ENCODE measurements around the gene B2M.
"Not testable (repeated sequence)": the region's sequence is repeated elsewhere in the genome, so short reads cannot be mapped to it uniquely, and the experiment has no call there.

Gene B2M

DNA sequence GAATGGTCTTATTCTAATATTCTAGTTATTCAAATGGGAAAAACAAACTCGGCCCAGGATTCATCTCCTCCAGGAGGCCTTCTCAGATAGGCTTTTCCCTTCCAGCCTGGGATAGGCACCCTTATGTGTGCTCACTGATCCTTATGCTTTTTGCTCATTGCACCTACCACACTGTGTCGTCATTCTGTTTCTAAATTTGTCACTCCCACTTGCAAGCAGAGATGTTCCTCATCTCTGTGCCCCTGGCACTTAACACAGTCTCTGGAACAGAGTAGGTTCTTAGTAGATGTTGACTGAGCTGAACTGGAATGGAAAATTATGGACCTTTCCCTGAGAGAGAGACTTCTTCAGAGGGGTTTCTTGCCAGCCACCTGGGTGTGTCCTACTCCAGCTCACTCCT lies 29.1 kb upstream of the B2M start:
- WGBS (ENCODE audit: insufficient coverage), result 81% methylated on average over 2 of the region's 2 CpGs
- no peak overlapping the region for H3K4me3 ChIP-seq (ENCODE audit: control insufficient read depth in 1 of 7, extremely low read depth in 1 of 7, insufficient read depth in 4 of 7, low read depth in 2 of 7, low read length in 6 of 7)
- no peaks in the 10 kb centered on the region for H3K36me3 ChIP-seq (ENCODE audit: control insufficient read depth in 4 of 4, insufficient read depth in 4 of 4, low read length in 3 of 4)
- H3K27ac ChIP-seq (ENCODE audit: insufficient read depth in 1 of 2, low read depth in 1 of 2, low read length in 2 of 2, poor library complexity in 1 of 2, severe bottlenecking in 2 of 2), result no peak overlapping the region
- ChIA-PET POLR2A (interaction anchor here (0.6 kb wide), 1 partner anchor 44 kb away, joined by 3 read pairs; no protein-coding TSS in a partner anchor), CTCF (interaction anchor here (0.5 to 4.8 kb wide), 6 partner anchors 10 to 47 kb away, joined by 3 to 21 read pairs (median 3); partner anchors contain the start of gene SPG11)
- H3K27me3 ChIP-seq (replicated peaks in 2 of 5; ENCODE audit: control insufficient read depth in 4 of 5, insufficient read depth in 5 of 5, low read length in 4 of 5), result no peaks in the 10 kb centered on the region
- no peak for DNase-seq
- H3K4me1 ChIP-seq (ENCODE audit: control extremely low read depth in 1 of 4, control insufficient read depth in 4 of 4, insufficient read depth in 4 of 4, low read length in 3 of 4), result peaks cover 5 to 29% (median 26%) of the 10 kb centered on the region in 4 experiments
- H3K9me3 ChIP-seq (ENCODE audit: control extremely low read depth in 1 of 5, control insufficient read depth in 4 of 5, insufficient read depth in 2 of 5, low read depth in 1 of 5, low read length in 4 of 5), result no peaks in the 10 kb centered on the region

GRCh38 chr15:44682809-44683682 lies 28.3 kb upstream of the B2M start:
- H3K27ac ChIP-seq (ENCODE audit: insufficient read depth in 1 of 2, low read depth in 1 of 2, low read length in 2 of 2, poor library complexity in 1 of 2, severe bottlenecking in 2 of 2), result peak overlapping the region in 1 of 2 experiments; percentile 61
- CTCF ChIA-PET, result interaction anchor here (0.9 to 4.8 kb wide), 6 partner anchors 11 to 54 kb away, joined by 3 to 21 read pairs (median 4); partner anchors contain the start of genes SPG11 and TRIM69
- POLR2A ChIA-PET; H3K36me3 ChIP-seq (ENCODE audit: control insufficient read depth in 4 of 4, insufficient read depth in 4 of 4, low read length in 3 of 4); H3K9me3 ChIP-seq (ENCODE audit: control extremely low read depth in 1 of 5, control insufficient read depth in 4 of 5, insufficient read depth in 2 of 5, low read depth in 1 of 5, low read length in 4 of 5); H3K4me3 ChIP-seq (ENCODE audit: control insufficient read depth in 1 of 7, extremely low read depth in 1 of 7, insufficient read depth in 4 of 7, low read depth in 2 of 7, low read length in 6 of 7); H3K27me3 ChIP-seq (replicated peaks in 2 of 5; ENCODE audit: control insufficient read depth in 4 of 5, insufficient read depth in 5 of 5, low read length in 4 of 5): not testable (repeated sequence)
- peaks cover 3 to 21% (median 17%) of the 10 kb centered on the region in 4 experiments for H3K4me1 ChIP-seq (ENCODE audit: control extremely low read depth in 1 of 4, control insufficient read depth in 4 of 4, insufficient read depth in 4 of 4, low read length in 3 of 4)
- 93% methylated on average over 3 of the region's 8 CpGs for WGBS (ENCODE audit: insufficient coverage)
- DNase-seq, result peak; percentile 30 to 83 (median 74)

DNA sequence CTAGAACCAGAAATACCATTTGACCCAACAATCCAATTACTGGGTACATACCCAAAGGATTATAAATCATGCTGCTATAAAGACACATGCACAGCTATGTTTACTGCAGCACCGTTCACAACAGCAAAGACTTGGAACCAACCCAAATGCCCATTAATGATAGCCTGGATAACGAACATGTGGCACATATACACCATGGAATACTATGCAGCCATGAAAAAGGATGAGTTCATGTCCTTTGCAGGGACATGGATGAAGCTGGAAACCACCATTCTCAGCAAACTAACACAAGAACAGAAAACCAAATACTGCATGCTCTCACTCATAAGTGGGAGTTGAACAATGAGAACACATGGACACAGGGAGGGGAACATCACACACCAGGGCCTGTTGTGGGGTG lies 22.0 kb upstream of the B2M start:
- POLR2A ChIA-PET; H3K36me3 ChIP-seq (ENCODE audit: control insufficient read depth in 4 of 4, insufficient read depth in 4 of 4, low read length in 3 of 4); H3K27me3 ChIP-seq (replicated peaks in 2 of 5; ENCODE audit: control insufficient read depth in 4 of 5, insufficient read depth in 5 of 5, low read length in 4 of 5); H3K9me3 ChIP-seq (ENCODE audit: control extremely low read depth in 1 of 5, control insufficient read depth in 4 of 5, insufficient read depth in 2 of 5, low read depth in 1 of 5, low read length in 4 of 5); H3K4me1 ChIP-seq (ENCODE audit: control extremely low read depth in 1 of 4, control insufficient read depth in 4 of 4, insufficient read depth in 4 of 4, low read length in 3 of 4); H3K27ac ChIP-seq (ENCODE audit: insufficient read depth in 1 of 2, low read depth in 1 of 2, low read length in 2 of 2, poor library complexity in 1 of 2, severe bottlenecking in 2 of 2); H3K4me3 ChIP-seq (ENCODE audit: control insufficient read depth in 1 of 7, extremely low read depth in 1 of 7, insufficient read depth in 4 of 7, low read depth in 2 of 7, low read length in 6 of 7); CTCF ChIA-PET; DNase-seq: not testable (repeated sequence)
- no CpG with 5 or more reads among the region's 2 CpGs for WGBS (ENCODE audit: insufficient coverage)

DNA sequence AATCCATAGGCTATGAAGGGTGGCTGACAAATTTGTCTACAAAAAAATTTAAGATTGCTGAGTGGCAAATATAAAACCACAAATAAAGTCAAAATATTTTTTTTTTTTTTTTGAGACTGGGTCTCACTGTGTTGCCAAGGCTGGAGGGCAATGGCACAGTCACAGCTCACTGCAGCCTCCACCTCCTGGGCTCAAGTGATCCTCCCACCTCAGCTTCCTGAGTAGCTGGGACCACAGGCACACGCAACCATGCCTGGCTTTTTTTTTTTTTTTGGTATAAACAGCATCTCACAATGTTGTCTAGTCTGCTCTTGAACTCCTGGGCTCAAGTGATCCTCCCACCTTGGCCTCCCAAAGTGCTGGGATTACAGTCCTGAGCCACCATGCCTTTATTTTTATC lies 21.1 kb upstream of the B2M start:
- not testable (repeated sequence) for H3K27ac ChIP-seq (ENCODE audit: insufficient read depth in 1 of 2, low read depth in 1 of 2, low read length in 2 of 2, poor library complexity in 1 of 2, severe bottlenecking in 2 of 2); H3K4me3 ChIP-seq (ENCODE audit: control insufficient read depth in 1 of 7, extremely low read depth in 1 of 7, insufficient read depth in 4 of 7, low read depth in 2 of 7, low read length in 6 of 7); H3K9me3 ChIP-seq (ENCODE audit: control extremely low read depth in 1 of 5, control insufficient read depth in 4 of 5, insufficient read depth in 2 of 5, low read depth in 1 of 5, low read length in 4 of 5); H3K4me1 ChIP-seq (ENCODE audit: control extremely low read depth in 1 of 4, control insufficient read depth in 4 of 4, insufficient read depth in 4 of 4, low read length in 3 of 4); H3K27me3 ChIP-seq (replicated peaks in 2 of 5; ENCODE audit: control insufficient read depth in 4 of 5, insufficient read depth in 5 of 5, low read length in 4 of 5); H3K36me3 ChIP-seq (ENCODE audit: control insufficient read depth in 4 of 4, insufficient read depth in 4 of 4, low read length in 3 of 4)
- 14% methylated on average over 1 of the region's 1 CpG for WGBS (ENCODE audit: insufficient coverage)
- peak in 2 of 3 donors; percentile 28 to 53 for DNase-seq
- ChIA-PET POLR2A (interaction anchor here (0.6 kb wide), 3 partner anchors 27 to 328 kb away, joined by 3 to 7 read pairs (median 4); no protein-coding TSS in a partner anchor), CTCF (interaction anchor here (0.5 to 1.8 kb wide), 4 partner anchors 21 to 916 kb away, joined by 3 to 5 read pairs (median 4); partner anchors contain the start of genes PATL2 and SPG11)

- DNase-seq, result no peak
- Histone ChIP-seq H3K27me3 (replicated peaks in 2 of 5; ENCODE audit: control insufficient read depth in 4 of 5, insufficient read depth in 5 of 5, low read length in 4 of 5) (no peaks in the 10 kb centered on the region), H3K4me3 (ENCODE audit: control insufficient read depth in 1 of 7, extremely low read depth in 1 of 7, insufficient read depth in 4 of 7, low read depth in 2 of 7, low read length in 6 of 7) (no peak overlapping the region), H3K36me3 (ENCODE audit: control insufficient read depth in 4 of 4, insufficient read depth in 4 of 4, low read length in 3 of 4) (no peaks in the 10 kb centered on the region), H3K27ac (ENCODE audit: insufficient read depth in 1 of 2, low read depth in 1 of 2, low read length in 2 of 2, poor library complexity in 1 of 2, severe bottlenecking in 2 of 2) (no peak overlapping the region), H3K4me1 (ENCODE audit: control extremely low read depth in 1 of 4, control insufficient read depth in 4 of 4, insufficient read depth in 4 of 4, low read length in 3 of 4) (no peaks in the 10 kb centered on the region), H3K9me3 (ENCODE audit: control extremely low read depth in 1 of 5, control insufficient read depth in 4 of 5, insufficient read depth in 2 of 5, low read depth in 1 of 5, low read length in 4 of 5) (no peaks in the 10 kb centered on the region)
- 100% methylated on average over 1 of the region's 1 CpG for WGBS (ENCODE audit: insufficient coverage)
- ChIA-PET CTCF (interaction anchor here (1.1 to 1.5 kb wide), 4 partner anchors 13 to 46 kb away, joined by 3 to 5 read pairs (median 4); partner anchors contain the start of gene SPG11), POLR2A (no interaction called here)
These were observed 18.7 kb upstream of the B2M start for GRCh38 chr15:44692659-44693058.

DNA sequence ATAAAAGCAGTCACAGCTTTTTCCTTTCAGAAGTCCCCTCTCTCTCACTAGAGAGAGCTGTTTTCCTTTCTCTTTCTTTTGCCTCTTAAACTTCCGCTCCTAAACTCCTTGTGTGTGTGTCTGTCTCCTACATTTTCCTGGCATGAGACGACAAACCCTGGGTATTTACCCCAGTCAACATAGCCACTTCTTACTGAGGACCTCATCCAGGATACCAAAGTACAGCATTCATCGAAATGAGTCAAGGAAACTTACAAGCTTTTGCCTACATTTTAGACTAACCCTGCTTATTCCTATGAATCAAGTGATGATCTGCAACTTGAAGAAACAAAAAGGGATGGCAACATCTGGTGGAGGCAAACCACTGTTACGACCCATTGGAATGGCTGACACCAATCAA lies 16.9 kb upstream of the B2M start:
- WGBS (ENCODE audit: insufficient coverage), result 95% methylated on average over 4 of the region's 4 CpGs
- Histone ChIP-seq H3K4me3 (ENCODE audit: control insufficient read depth in 1 of 7, extremely low read depth in 1 of 7, insufficient read depth in 4 of 7, low read depth in 2 of 7, low read length in 6 of 7) (no peak overlapping the region), H3K4me1 (ENCODE audit: control extremely low read depth in 1 of 4, control insufficient read depth in 4 of 4, insufficient read depth in 4 of 4, low read length in 3 of 4) (no peaks in the 10 kb centered on the region), H3K27ac (ENCODE audit: insufficient read depth in 1 of 2, low read depth in 1 of 2, low read length in 2 of 2, poor library complexity in 1 of 2, severe bottlenecking in 2 of 2) (no peak overlapping the region), H3K9me3 (ENCODE audit: control extremely low read depth in 1 of 5, control insufficient read depth in 4 of 5, insufficient read depth in 2 of 5, low read depth in 1 of 5, low read length in 4 of 5) (no peaks in the 10 kb centered on the region), H3K27me3 (replicated peaks in 2 of 5; ENCODE audit: control insufficient read depth in 4 of 5, insufficient read depth in 5 of 5, low read length in 4 of 5) (no peaks in the 10 kb centered on the region), H3K36me3 (ENCODE audit: control insufficient read depth in 4 of 4, insufficient read depth in 4 of 4, low read length in 3 of 4) (no peaks in the 10 kb centered on the region)
- ChIA-PET CTCF (no interaction called here), POLR2A (no interaction called here)
- no peak for DNase-seq

DNA sequence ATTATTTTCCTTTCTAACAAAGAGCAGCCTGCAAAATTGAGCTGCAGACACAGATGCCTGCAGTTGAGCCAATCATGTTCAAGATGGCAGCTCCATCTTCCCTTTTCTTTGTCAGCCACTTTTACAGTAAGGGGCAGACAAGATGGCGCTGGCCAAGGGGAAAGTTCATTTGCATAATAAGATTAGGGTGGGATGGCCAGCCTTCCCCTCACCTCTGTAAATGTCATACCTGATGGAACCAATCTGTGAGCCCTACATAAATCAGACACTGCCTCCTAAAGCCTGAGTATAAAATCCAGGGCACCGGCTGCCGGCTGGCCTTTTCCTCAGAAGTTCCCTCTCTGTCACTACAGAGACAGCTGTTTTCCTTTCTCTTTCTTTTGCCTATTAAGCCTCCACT lies 16.0 kb upstream of the B2M start:
- no peaks in the 10 kb centered on the region for H3K36me3 ChIP-seq (ENCODE audit: control insufficient read depth in 4 of 4, insufficient read depth in 4 of 4, low read length in 3 of 4)
- H3K27me3 ChIP-seq (replicated peaks in 2 of 5; ENCODE audit: control insufficient read depth in 4 of 5, insufficient read depth in 5 of 5, low read length in 4 of 5), result no peaks in the 10 kb centered on the region
- H3K4me1 ChIP-seq (ENCODE audit: control extremely low read depth in 1 of 4, control insufficient read depth in 4 of 4, insufficient read depth in 4 of 4, low read length in 3 of 4), result no peaks in the 10 kb centered on the region
- H3K9me3 ChIP-seq (ENCODE audit: control extremely low read depth in 1 of 5, control insufficient read depth in 4 of 5, insufficient read depth in 2 of 5, low read depth in 1 of 5, low read length in 4 of 5), result peaks cover 0 to 2% (median 0%) of the 10 kb centered on the region in 5 experiments
- WGBS (ENCODE audit: insufficient coverage), result 83% methylated on average over 2 of the region's 3 CpGs
- no peak overlapping the region for H3K4me3 ChIP-seq (ENCODE audit: control insufficient read depth in 1 of 7, extremely low read depth in 1 of 7, insufficient read depth in 4 of 7, low read depth in 2 of 7, low read length in 6 of 7)
- CTCF ChIA-PET, result interaction anchor here (1.7 to 2.4 kb wide), 3 partner anchors 12 to 43 kb away, joined by 5 to 11 read pairs (median 9); partner anchors contain the start of gene SPG11
- no peak overlapping the region for H3K27ac ChIP-seq (ENCODE audit: insufficient read depth in 1 of 2, low read depth in 1 of 2, low read length in 2 of 2, poor library complexity in 1 of 2, severe bottlenecking in 2 of 2)
- POLR2A ChIA-PET, result no interaction called here
- DNase-seq, result no peak

All from common myeloid progenitor, CD34-positive (primary cell).